HEK293 (cell line): ENCODE results near the gene CNN2.

ENCODE experiments used
- AEBP2 ChIP-seq: fragments of 450-650 bp; formaldehyde crosslinking; IDR thresholded peaks from 2 replicates; pipeline ENCODE4 v1.5.1; 2016; ENCODE audit warnings: missing biosample characterization, missing genetic modification characterization, borderline replicate concordance
- CTCF ChIP-seq: fragments of 450-650 bp; formaldehyde crosslinking; IDR thresholded peaks from 2 replicates; pipeline ENCODE4 v1.5.1; 2016; ENCODE audit warnings: missing biosample characterization, missing genetic modification characterization
- GLIS1 ChIP-seq: fragments of 450-650 bp; formaldehyde crosslinking; IDR thresholded peaks from 2 replicates; pipeline ENCODE4 v1.5.1; 2016; ENCODE audit warnings: missing biosample characterization, missing genetic modification characterization
- HOXC10 ChIP-seq: sonication (generic); formaldehyde crosslinking; IDR thresholded peaks from 2 replicates; pipeline ENCODE4 v1.8.1; 2023; ENCODE audit warnings: mild to moderate bottlenecking, missing genetic modification reagents
- HOXD13 ChIP-seq: sonication (generic); formaldehyde crosslinking; IDR thresholded peaks from 2 replicates; pipeline ENCODE4 v1.8.0; 2022; ENCODE audit warnings: missing genetic modification reagents, borderline replicate concordance
- MZF1 ChIP-seq: fragments of 450-650 bp; formaldehyde crosslinking; IDR thresholded peaks from 2 replicates; pipeline ENCODE4 v1.5.1; 2017; ENCODE audit warnings: missing biosample characterization, missing genetic modification characterization, borderline replicate concordance
- PRDM6 ChIP-seq: fragments of 450-650 bp; formaldehyde crosslinking; IDR thresholded peaks from 2 replicates; pipeline ENCODE4 v1.5.1; 2017; ENCODE audit warnings: missing biosample characterization, missing genetic modification characterization
- ZBTB10 ChIP-seq: fragments of 450-650 bp; formaldehyde crosslinking; IDR thresholded peaks from 2 replicates; pipeline ENCODE4 v1.5.1; 2016; ENCODE audit warnings: missing biosample characterization, missing genetic modification characterization
- ZBTB8A ChIP-seq: fragments of 450-650 bp; formaldehyde crosslinking; IDR thresholded peaks from 2 replicates; pipeline ENCODE4 v1.5.1; 2016; ENCODE audit warnings: missing biosample characterization, missing genetic modification characterization
- ZNF138 ChIP-seq: fragments of 450-650 bp; formaldehyde crosslinking; IDR thresholded peaks from 2 replicates; pipeline ENCODE4 v1.5.1; 2016; ENCODE audit warnings: missing biosample characterization, missing genetic modification characterization, borderline replicate concordance
- ZNF211 ChIP-seq: fragments of 450-650 bp; formaldehyde crosslinking; IDR thresholded peaks from 2 replicates; pipeline ENCODE4 v1.5.1; 2016; ENCODE audit warnings: low read depth, missing biosample characterization, missing genetic modification characterization
- ZNF416 ChIP-seq: fragments of 450-650 bp; formaldehyde crosslinking; IDR thresholded peaks from 2 replicates; pipeline ENCODE4 v1.5.1; 2016; ENCODE audit warnings: missing biosample characterization, missing genetic modification characterization
- ZNF48 ChIP-seq: fragments of 450-650 bp; formaldehyde crosslinking; IDR thresholded peaks from 2 replicates; pipeline ENCODE4 v1.5.1; 2016; ENCODE audit warnings: missing biosample characterization, missing genetic modification characterization
- ZNF501 ChIP-seq: fragments of 450-650 bp; formaldehyde crosslinking; IDR thresholded peaks from 2 replicates; pipeline ENCODE4 v1.5.1; 2016; ENCODE audit warnings: missing biosample characterization, missing genetic modification characterization
- ZNF530 ChIP-seq: fragments of 450-650 bp; formaldehyde crosslinking; IDR thresholded peaks from 2 replicates; pipeline ENCODE4 v1.5.1; 2016; ENCODE audit warnings: low read depth, missing biosample characterization, missing genetic modification characterization
- ZNF548 ChIP-seq: fragments of 450-650 bp; formaldehyde crosslinking; IDR thresholded peaks from 2 replicates; pipeline ENCODE4 v1.5.1; 2016; ENCODE audit warnings: missing biosample characterization, missing genetic modification characterization
- ZNF558 ChIP-seq: fragments of 450-650 bp; formaldehyde crosslinking; IDR thresholded peaks from 2 replicates; pipeline ENCODE4 v1.5.1; 2016; ENCODE audit warnings: missing biosample characterization, missing genetic modification characterization
- ZNF560 ChIP-seq: fragments of 450-650 bp; formaldehyde crosslinking; IDR thresholded peaks from 2 replicates; pipeline ENCODE4 v1.5.1; 2017; ENCODE audit warnings: missing biosample characterization, missing genetic modification characterization, borderline replicate concordance
- ZNF561 ChIP-seq: fragments of 450-650 bp; IDR thresholded peaks from 2 replicates; pipeline ENCODE4 v1.5.1; 2018; ENCODE audit warnings: missing biosample characterization, missing genetic modification characterization, borderline replicate concordance
- ZNF677 ChIP-seq: fragments of 450-650 bp; IDR thresholded peaks from 2 replicates; pipeline ENCODE4 v1.5.0; 2018; ENCODE audit warnings: missing biosample characterization, mild to moderate bottlenecking, missing genetic modification characterization, moderate library complexity
- ZNF768 ChIP-seq: fragments of 450-650 bp; formaldehyde crosslinking; IDR thresholded peaks from 2 replicates; pipeline ENCODE4 v1.5.1; 2018; ENCODE audit warnings: missing biosample characterization, mild to moderate bottlenecking, missing genetic modification characterization
- ZNF776 ChIP-seq: fragments of 450-650 bp; formaldehyde crosslinking; IDR thresholded peaks from 2 replicates; pipeline ENCODE4 v1.5.0; 2017; ENCODE audit warnings: missing biosample characterization, missing genetic modification characterization, borderline replicate concordance
- ZNF785 ChIP-seq: fragments of 450-650 bp; formaldehyde crosslinking; IDR thresholded peaks from 2 replicates; pipeline ENCODE4 v1.5.1; 2016; ENCODE audit warnings: missing biosample characterization, missing genetic modification characterization
- ZNF791 ChIP-seq: fragments of 450-650 bp; formaldehyde crosslinking; IDR thresholded peaks from 2 replicates; pipeline ENCODE4 v1.5.1; 2016; ENCODE audit warnings: missing biosample characterization, missing genetic modification characterization
- TF ChIP-seq, protein P1 (sequence below): fragments of 450-650 bp; IDR thresholded peaks from 2 replicates; pipeline ENCODE4 v1.5.1; 2018; ENCODE audit warnings: missing biosample characterization, mild to moderate bottlenecking, missing genetic modification characterization

CNN2 gene

GRCh38 chr19:1025960-1026782, at the start of gene CNN2 (continued):
- TF ChIP-seq AEBP2 (tag by site-specific recombination): no peak
- TF ChIP-seq ZNF776: no peak
- TF ChIP-seq ZNF791 (tag by site-specific recombination): no peak
- TF ChIP-seq ZBTB10 (tag by site-specific recombination): no peak
- no peak for TF ChIP-seq ZNF785 (tag by site-specific recombination)
- TF ChIP-seq ZNF677 (tag by site-specific recombination): 0 out of 2 replicates have a peak, but pooled peaks have one; percentile 25
- no peak for TF ChIP-seq CTCF (tag by site-specific recombination)
- TF ChIP-seq MZF1 (tag by site-specific recombination): no peak
- no peak for TF ChIP-seq ZNF48 (tag by site-specific recombination)
- TF ChIP-seq HOXD13 (CRISPR knock-in tag): no peak
- no peak for TF ChIP-seq ZNF211 (tag by site-specific recombination)
- TF ChIP-seq HOXC10 (CRISPR knock-in tag): no peak
- TF ChIP-seq ZNF768: no peak
- no peak for TF ChIP-seq ZNF416 (tag by site-specific recombination)
- no peak for TF ChIP-seq ZNF560 (tag by site-specific recombination)
- TF ChIP-seq ZNF548 (tag by site-specific recombination): no peak
- TF ChIP-seq ZNF501 (tag by site-specific recombination): no peak
- peak; percentile 43 for TF ChIP-seq GLIS1 (tag by site-specific recombination)
- no peak for TF ChIP-seq PRDM6 (tag by site-specific recombination)
- TF ChIP-seq ZNF138: no peak
- no peak for TF ChIP-seq ZNF530
- no peak for TF ChIP-seq ZNF558 (tag by site-specific recombination)
- peak; percentile 49; the same call in 1 of the 2 replicates for TF ChIP-seq ZNF561 (tag by site-specific recombination)
- TF ChIP-seq ZBTB8A: peak; percentile 58; the same call in 1 of the 2 replicates
- TF ChIP-seq, protein P1, sequence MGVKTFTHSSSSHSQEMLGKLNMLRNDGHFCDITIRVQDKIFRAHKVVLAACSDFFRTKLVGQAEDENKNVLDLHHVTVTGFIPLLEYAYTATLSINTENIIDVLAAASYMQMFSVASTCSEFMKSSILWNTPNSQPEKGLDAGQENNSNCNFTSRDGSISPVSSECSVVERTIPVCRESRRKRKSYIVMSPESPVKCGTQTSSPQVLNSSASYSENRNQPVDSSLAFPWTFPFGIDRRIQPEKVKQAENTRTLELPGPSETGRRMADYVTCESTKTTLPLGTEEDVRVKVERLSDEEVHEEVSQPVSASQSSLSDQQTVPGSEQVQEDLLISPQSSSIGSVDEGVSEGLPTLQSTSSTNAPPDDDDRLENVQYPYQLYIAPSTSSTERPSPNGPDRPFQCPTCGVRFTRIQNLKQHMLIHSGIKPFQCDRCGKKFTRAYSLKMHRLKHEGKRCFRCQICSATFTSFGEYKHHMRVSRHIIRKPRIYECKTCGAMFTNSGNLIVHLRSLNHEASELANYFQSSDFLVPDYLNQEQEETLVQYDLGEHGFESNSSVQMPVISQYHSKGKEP (tag by site-specific recombination): no peak
